Heart left ventricle (tissue), 13 donors: ENCODE measurements around the gene DCAF11.

Experiments
- CTCF ChIP-seq, 12 donors: fragments of 200-600 bp; sonication (generic) in 4 of 12; IDR thresholded peaks; one replicate each; pipeline versions ENCODE4 v1.5.0 to v1.8.0; 2018 to 2022; ENCODE audit warnings: antibody characterized with exemption in 12 of 12, mild to moderate bottlenecking in 5 of 12
- POLR2A ChIP-seq, 2 donors: fragments of 450-650 bp; IDR thresholded peaks; one replicate each; pipeline ENCODE4 v1.6.1; 2017; ENCODE audit warnings: antibody characterized with exemption in 2 of 2, mild to moderate bottlenecking in 2 of 2, moderate library complexity in 2 of 2
- donor health status: ischemic (EF 13 %, LVEDD 7.1; RV severe dilation, severe dysfunction).
- donor health status: DM: no; HTN: yes; CAD: no.
- donor health status: DM: no; HTN: no; CAD: no.
- donor health status: ischemic (EF 25% LVEDD 6.9; RV normal size, moderate dysfunction).
- donor health status: ischemic (EF 25% LVEDD 5.7; RV mildly dilated, moderate dysfunction).
- donor health status: ischemic (EF 35%, LVEDD 5.7; RV mildly dilated, moderate dysfunction).
- donor health status: nonischemic (EF 11% LVEDD 7.7; RV severe dilation, severe dysfunction).
- donor health status: DM: yes; HTN: yes; CAD: no.
- donor health status: PGD.
- donor health status: ischemic (EF 29% LVEDD 5.4; RV normal size, mild dysfunction).
- donor health status: nonischemic (EF 23%, LVEDD 6.1; RV moderate dilation, normal function).

GRCh38 chr14:24150993-24151392 lies 36.4 kb downstream of the DCAF11 start:
- TF ChIP-seq CTCF (IDR thresholded peaks at IDR 0.05) (no peak), POLR2A (IDR thresholded peaks at IDR 0.05) (no peak)
